ENCODE data around the gene CADM4. TPM values are rescaled to one million over a fixed set of nuclear protein-coding genes. Genes with fewer than 3 reads are reported as not detected.
A peak's percentile ranks its signal among the peaks of the same experiment; 100 is the strongest.
"Not testable (repeated sequence)": the region's sequence is repeated elsewhere in the genome, so short reads cannot be mapped to it uniquely, and the experiment has no call there.

CADM4 gene
- 2.9 TPM for total RNA-seq (ENCODE audit: insufficient read depth, low replicate concordance)

GRCh38 chr19:43639519-43640423 is at the start of gene CADM4:
Gene CADM4, minus strand, starts transcription at chr19:43639850. Its CDS starts 60 bp downstream, at chr19:43639790.
- no peak for DNase-seq (ENCODE audit: low spot score)

GRCh38 chr19:43688059-43688701 is 48.5 kb upstream of the CADM4 start:
- DNase-seq (ENCODE audit: low spot score): no peak

GRCh38 chr19:43687660-43687997 is 48.0 kb upstream of the CADM4 start:
- DNase-seq (ENCODE audit: low spot score): no peak

- DNase-seq (ENCODE audit: low spot score): no peak
Observed at GRCh38 chr19:43684326-43684725, 44.7 kb upstream of the CADM4 start.

- DNase-seq (ENCODE audit: low spot score): no peak
Observed at GRCh38 chr19:43683905-43684304, 44.3 kb upstream of the CADM4 start.

GRCh38 chr19:43682824-43683661 is 43.4 kb upstream of the CADM4 start:
- no peak for DNase-seq (ENCODE audit: low spot score)

- not testable (repeated sequence) for DNase-seq (ENCODE audit: low spot score)
Observed at GRCh38 chr19:43682269-43682668, 42.6 kb upstream of the CADM4 start.

GRCh38 chr19:43681821-43682220 is 42.2 kb upstream of the CADM4 start:
- DNase-seq (ENCODE audit: low spot score): no peak

GRCh38 chr19:43678512-43679261 is 39.0 kb upstream of the CADM4 start:
- DNase-seq (ENCODE audit: low spot score): peak; percentile 17

- no peak for DNase-seq (ENCODE audit: low spot score)
Observed at GRCh38 chr19:43675906-43676305, 36.3 kb upstream of the CADM4 start.

GRCh38 chr19:43675269-43675879 is 35.7 kb upstream of the CADM4 start:
- peak; percentile 14 for DNase-seq (ENCODE audit: low spot score)

GRCh38 chr19:43674596-43674995 is 34.9 kb upstream of the CADM4 start:
- DNase-seq (ENCODE audit: low spot score): no peak

GRCh38 chr19:43674183-43674582 is 34.5 kb upstream of the CADM4 start:
- no peak for DNase-seq (ENCODE audit: low spot score)

GRCh38 chr19:43673637-43674036 is 34.0 kb upstream of the CADM4 start:
- DNase-seq (ENCODE audit: low spot score): no peak

GRCh38 chr19:43672061-43672679 is 32.5 kb upstream of the CADM4 start:
- no peak for DNase-seq (ENCODE audit: low spot score)

GRCh38 chr19:43668406-43669109 is 28.9 kb upstream of the CADM4 start:
- DNase-seq (ENCODE audit: low spot score): peak; percentile 99

- DNase-seq (ENCODE audit: low spot score): no peak
Observed at GRCh38 chr19:43667876-43668405, 28.3 kb upstream of the CADM4 start.

- DNase-seq (ENCODE audit: low spot score): no peak
Observed at GRCh38 chr19:43667126-43667875, 27.7 kb upstream of the CADM4 start.

GRCh38 chr19:43664018-43664417 is 24.4 kb upstream of the CADM4 start:
- DNase-seq (ENCODE audit: low spot score): no peak

Measured in umbilical cord (tissue), 2 donors.